ENCODE measurements around the gene NKAPD1.
"Not testable (repeated sequence)": the region's sequence is repeated elsewhere in the genome, so short reads cannot be mapped to it uniquely, and the experiment has no call there.

Gene NKAPD1

GRCh38 chr11:112086422-112087191, 12.5 kb downstream of the NKAPD1 start, which contains the start of the genes SDHD and TIMM8B:
SDHD (plus strand) TSS chr11:112086873; CDS start chr11:112086908, 35 bp downstream.
TIMM8B (minus strand) TSS chr11:112086756; CDS start chr11:112086723, 33 bp downstream.
- DNase-seq (ENCODE audit: low spot score), result peak; percentile 91

GRCh38 chr11:112087212-112087611, 13.1 kb downstream of the NKAPD1 start:
- DNase-seq (ENCODE audit: low spot score), result no peak

GRCh38 chr11:112095302-112095701, 21.2 kb downstream of the NKAPD1 start:
- DNase-seq (ENCODE audit: low spot score), result not testable (repeated sequence)

GRCh38 chr11:112096194-112096593, 22.1 kb downstream of the NKAPD1 start:
- DNase-seq (ENCODE audit: low spot score), result peak; percentile 32

- DNase-seq (ENCODE audit: low spot score), result no peak
Observed at GRCh38 chr11:112097734-112098528, 23.8 kb downstream of the NKAPD1 start.

- peak; percentile 68 for DNase-seq (ENCODE audit: low spot score)
Observed at GRCh38 chr11:112100462-112100861, 26.4 kb downstream of the NKAPD1 start.

- no peak for DNase-seq (ENCODE audit: low spot score)
Observed at GRCh38 chr11:112103446-112103845, 29.3 kb downstream of the NKAPD1 start.

GRCh38 chr11:112106070-112106469, 32.0 kb downstream of the NKAPD1 start:
- no peak for DNase-seq (ENCODE audit: low spot score)

GRCh38 chr11:112113539-112114457, 39.7 kb downstream of the NKAPD1 start:
- peak; percentile 42 for DNase-seq (ENCODE audit: low spot score)

GRCh38 chr11:112114460-112114859, 40.4 kb downstream of the NKAPD1 start:
- no peak for DNase-seq (ENCODE audit: low spot score)

GRCh38 chr11:112115386-112115785, 41.3 kb downstream of the NKAPD1 start:
- DNase-seq (ENCODE audit: low spot score), result no peak

GRCh38 chr11:112118176-112118575, 44.1 kb downstream of the NKAPD1 start:
- no peak for DNase-seq (ENCODE audit: low spot score)

GRCh38 chr11:112121981-112122615, 48.0 kb downstream of the NKAPD1 start:
- no peak for DNase-seq (ENCODE audit: low spot score)

- DNase-seq (ENCODE audit: low spot score), result no peak
Observed at GRCh38 chr11:112123129-112123528, 49.0 kb downstream of the NKAPD1 start.

GRCh38 chr11:112127056-112127455, 53.0 kb downstream of the NKAPD1 start:
- no peak for DNase-seq (ENCODE audit: low spot score)

- DNase-seq (ENCODE audit: low spot score), result peak; percentile 73
Observed at GRCh38 chr11:112128483-112129121, 54.5 kb downstream of the NKAPD1 start.

- DNase-seq (ENCODE audit: low spot score), result no peak
Observed at GRCh38 chr11:112129656-112130055, 55.6 kb downstream of the NKAPD1 start.

- DNase-seq (ENCODE audit: low spot score), result no peak
Observed at GRCh38 chr11:112132737-112133136, 58.6 kb downstream of the NKAPD1 start.

GRCh38 chr11:112134473-112134872, 60.4 kb downstream of the NKAPD1 start:
- no peak for DNase-seq (ENCODE audit: low spot score)
